Measurements from ENCODE around the gene ARL15. TPM values are rescaled to one million over a fixed set of nuclear protein-coding genes. Genes with fewer than 3 reads are reported as not detected.
A peak's percentile ranks its signal among the peaks of the same experiment; 100 is the strongest.

Gene ARL15
- total and polyA plus RNA-seq, 9 of the 15 experiments (the other 6 are each of a cell fraction or from before 2014, with no cell fraction given), result 18.5 to 80.4 (median 57.0) TPM

DNA sequence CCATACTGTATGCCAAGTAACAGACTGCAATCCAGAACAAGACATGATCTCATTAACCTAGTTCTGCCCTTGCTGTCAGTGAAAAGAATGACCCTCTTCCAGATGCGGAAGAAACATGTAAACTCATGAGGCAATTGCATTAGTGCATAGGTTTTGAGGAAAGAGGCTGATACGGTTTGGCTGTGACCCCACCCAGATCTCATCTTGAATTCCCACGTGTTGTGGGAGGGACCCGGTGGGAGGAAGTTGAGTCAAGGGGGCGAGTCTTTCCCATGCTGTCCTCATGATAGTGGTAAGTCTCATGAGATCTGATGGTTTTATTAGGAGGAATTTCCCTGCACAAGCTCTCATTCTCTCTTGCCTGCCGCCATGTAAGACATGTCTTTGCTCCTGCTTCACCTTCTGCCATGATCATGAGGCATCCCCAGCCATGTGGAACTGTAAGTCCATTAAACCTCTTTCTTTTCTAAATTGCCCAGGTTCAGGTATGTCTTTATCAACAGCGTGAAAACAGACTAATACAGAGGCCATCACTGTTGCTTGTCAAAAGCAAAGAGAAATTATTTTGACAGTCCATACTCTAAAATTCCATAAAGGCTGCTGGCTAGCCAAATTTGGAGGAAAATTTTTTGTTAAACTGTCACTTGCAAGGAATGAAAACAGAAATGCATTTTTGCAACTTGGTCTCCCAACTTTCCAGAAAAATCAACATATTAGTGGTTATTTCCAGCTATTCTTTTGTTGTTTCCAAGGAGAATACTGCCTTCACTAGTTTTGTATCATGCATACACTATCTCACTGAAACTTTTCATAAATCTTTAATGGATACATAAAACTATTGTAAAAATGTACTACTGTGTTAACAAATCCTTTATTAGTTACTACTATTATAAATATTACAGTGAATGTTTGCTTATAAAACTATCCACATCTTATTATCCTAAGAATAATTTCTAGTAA, 3.2 kb upstream of the ARL15 start (continued):
- TF ChIP-seq TCF7L2 (IDR thresholded peaks at IDR 0.05; ENCODE audit: low read depth, low read length), result no peak
- TF ChIP-seq, protein P1, sequence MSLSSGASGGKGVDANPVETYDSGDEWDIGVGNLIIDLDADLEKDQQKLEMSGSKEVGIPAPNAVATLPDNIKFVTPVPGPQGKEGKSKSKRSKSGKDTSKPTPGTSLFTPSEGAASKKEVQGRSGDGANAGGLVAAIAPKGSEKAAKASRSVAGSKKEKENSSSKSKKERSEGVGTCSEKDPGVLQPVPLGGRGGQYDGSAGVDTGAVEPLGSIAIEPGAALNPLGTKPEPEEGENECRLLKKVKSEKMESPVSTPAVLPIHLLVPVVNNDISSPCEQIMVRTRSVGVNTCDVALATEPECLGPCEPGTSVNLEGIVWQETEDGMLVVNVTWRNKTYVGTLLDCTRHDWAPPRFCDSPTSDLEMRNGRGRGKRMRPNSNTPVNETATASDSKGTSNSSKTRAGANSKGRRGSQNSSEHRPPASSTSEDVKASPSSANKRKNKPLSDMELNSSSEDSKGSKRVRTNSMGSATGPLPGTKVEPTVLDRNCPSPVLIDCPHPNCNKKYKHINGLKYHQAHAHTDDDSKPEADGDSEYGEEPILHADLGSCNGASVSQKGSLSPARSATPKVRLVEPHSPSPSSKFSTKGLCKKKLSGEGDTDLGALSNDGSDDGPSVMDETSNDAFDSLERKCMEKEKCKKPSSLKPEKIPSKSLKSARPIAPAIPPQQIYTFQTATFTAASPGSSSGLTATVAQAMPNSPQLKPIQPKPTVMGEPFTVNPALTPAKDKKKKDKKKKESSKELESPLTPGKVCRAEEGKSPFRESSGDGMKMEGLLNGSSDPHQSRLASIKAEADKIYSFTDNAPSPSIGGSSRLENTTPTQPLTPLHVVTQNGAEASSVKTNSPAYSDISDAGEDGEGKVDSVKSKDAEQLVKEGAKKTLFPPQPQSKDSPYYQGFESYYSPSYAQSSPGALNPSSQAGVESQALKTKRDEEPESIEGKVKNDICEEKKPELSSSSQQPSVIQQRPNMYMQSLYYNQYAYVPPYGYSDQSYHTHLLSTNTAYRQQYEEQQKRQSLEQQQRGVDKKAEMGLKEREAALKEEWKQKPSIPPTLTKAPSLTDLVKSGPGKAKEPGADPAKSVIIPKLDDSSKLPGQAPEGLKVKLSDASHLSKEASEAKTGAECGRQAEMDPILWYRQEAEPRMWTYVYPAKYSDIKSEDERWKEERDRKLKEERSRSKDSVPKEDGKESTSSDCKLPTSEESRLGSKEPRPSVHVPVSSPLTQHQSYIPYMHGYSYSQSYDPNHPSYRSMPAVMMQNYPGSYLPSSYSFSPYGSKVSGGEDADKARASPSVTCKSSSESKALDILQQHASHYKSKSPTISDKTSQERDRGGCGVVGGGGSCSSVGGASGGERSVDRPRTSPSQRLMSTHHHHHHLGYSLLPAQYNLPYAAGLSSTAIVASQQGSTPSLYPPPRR (CRISPR knock-in tag; IDR thresholded peaks at IDR 0.05; ENCODE audit: borderline replicate concordance), result no peak
- TF ChIP-seq CHD1 (IDR thresholded peaks at IDR 0.05; ENCODE audit: low read length), result peak; percentile 82
- no peak for TF ChIP-seq FOXK1 (CRISPR knock-in tag; IDR thresholded peaks at IDR 0.05; ENCODE audit: borderline replicate concordance)
- no peak for TF ChIP-seq ZNF143 (CRISPR knock-in tag; IDR thresholded peaks at IDR 0.05)
- no peak for TF ChIP-seq ZNF507 (tag; conservative IDR thresholded peaks at IDR 0.05)
- TF ChIP-seq, protein P2, sequence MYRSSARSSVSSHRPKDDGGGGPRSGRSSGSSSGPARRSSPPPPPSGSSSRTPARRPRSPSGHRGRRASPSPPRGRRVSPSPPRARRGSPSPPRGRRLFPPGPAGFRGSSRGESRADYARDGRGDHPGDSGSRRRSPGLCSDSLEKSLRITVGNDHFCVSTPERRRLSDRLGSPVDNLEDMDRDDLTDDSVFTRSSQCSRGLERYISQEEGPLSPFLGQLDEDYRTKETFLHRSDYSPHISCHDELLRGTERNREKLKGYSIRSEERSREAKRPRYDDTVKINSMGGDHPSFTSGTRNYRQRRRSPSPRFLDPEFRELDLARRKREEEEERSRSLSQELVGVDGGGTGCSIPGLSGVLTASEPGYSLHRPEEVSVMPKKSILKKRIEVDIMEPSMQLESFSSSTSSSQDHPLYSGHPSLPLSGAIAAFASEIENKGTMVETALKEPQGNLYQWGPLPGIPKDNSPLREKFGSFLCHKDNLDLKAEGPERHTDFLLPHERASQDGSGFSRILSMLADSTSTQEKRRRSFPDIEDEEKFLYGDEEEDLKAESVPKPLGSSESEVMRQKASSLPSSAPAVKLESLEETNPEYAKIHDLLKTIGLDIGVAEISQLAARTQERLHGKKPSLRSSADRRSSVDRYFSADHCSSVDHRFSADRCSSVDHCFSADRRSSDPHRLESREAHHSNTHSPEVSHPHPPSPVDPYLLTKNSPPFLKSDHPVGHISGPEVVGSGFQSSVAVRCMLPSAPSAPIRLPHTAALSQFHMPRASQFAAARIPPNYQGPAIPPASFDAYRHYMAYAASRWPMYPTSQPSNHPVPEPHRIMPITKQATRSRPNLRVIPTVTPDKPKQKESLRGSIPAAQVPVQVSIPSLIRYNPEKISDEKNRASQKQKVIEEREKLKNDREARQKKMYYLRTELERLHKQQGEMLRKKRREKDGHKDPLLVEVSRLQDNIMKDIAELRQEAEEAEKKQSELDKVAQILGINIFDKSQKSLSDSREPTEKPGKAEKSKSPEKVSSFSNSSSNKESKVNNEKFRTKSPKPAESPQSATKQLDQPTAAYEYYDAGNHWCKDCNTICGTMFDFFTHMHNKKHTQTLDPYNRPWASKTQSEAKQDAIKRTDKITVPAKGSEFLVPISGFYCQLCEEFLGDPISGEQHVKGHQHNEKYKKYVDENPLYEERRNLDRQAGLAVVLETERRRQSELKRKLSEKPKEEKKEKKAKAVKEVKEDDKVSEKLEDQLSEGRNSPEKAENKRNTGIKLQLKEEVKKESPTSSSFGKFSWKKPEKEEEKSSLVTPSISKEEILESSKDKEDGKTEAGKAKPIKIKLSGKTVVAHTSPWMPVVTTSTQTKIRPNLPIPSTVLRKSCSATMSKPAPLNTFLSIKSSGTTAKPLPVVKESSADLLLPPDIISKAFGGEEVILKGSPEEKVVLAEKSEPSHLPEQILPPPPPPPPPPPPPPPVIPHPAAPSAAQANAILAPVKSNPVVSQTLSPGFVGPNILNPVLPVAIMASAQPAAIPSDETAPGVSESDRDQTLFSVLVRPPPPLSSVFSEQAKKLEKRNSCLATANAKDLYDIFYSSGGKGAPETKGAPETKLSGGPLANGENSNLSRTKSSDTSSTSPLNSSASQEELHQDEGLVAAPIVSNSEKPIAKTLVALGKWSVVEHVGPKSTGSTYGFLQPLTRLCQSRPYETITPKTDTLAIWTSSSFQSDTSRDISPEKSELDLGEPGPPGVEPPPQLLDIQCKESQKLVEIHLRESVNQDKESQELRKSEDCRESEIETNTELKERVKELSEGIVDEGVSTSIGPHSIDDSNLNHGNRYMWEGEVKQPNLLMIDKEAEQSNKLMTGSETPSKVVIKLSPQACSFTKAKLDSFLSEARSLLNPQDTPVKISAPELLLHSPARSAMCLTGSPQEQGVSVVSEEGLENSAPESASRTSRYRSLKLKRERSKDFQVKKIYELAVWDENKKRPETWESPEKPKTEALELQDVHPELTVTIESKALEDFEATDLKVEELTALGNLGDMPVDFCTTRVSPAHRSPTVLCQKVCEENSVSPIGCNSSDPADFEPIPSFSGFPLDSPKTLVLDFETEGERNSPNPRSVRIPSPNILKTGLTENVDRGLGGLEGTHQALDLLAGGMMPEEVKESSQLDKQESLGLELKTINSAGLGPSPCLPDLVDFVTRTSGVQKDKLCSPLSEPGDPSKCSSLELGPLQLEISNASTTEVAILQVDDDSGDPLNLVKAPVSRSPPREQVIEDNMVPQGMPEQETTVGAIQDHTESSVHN (IDR thresholded peaks at IDR 0.05; ENCODE audit: borderline replicate concordance in 1 of 2, low read depth in 1 of 2), result peak in 1 of 2 experiments; percentile 77; a peak in 2 of 4 replicates
- TF ChIP-seq FOXA3 (CRISPR knock-in tag; conservative IDR thresholded peaks at IDR 0.05 in 1 of 2, IDR thresholded peaks at IDR 0.05 in 1 of 2), result no peak
- TF ChIP-seq SP1 (CRISPR knock-in tag; IDR thresholded peaks at IDR 0.05), result peak; percentile 85
- TF ChIP-seq NFE2 (IDR thresholded peaks at IDR 0.05; ENCODE audit: low read depth), result peak; percentile 50; the same call in 1 of the 2 replicates
- TF ChIP-seq, protein P3, sequence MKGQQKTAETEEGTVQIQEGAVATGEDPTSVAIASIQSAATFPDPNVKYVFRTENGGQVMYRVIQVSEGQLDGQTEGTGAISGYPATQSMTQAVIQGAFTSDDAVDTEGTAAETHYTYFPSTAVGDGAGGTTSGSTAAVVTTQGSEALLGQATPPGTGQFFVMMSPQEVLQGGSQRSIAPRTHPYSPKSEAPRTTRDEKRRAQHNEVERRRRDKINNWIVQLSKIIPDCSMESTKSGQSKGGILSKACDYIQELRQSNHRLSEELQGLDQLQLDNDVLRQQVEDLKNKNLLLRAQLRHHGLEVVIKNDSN (CRISPR knock-in tag; IDR thresholded peaks at IDR 0.05), result peak; percentile 78
- no peak for TF ChIP-seq ZNF253 (CRISPR knock-in tag; conservative IDR thresholded peaks at IDR 0.05)

Data from K562 (cell line).